HG03521 (cell line): ENCODE results near the gene ESYT2.
"Not testable (repeated sequence)": the region's sequence is repeated elsewhere in the genome, so short reads cannot be mapped to it uniquely, and the experiment has no call there.

Source experiments
- ATAC-seq: cut with Tn5 transposase; IDR thresholded peaks from one replicate; pipeline ENCODE4 v1.9.1; 2021; ENCODE audit warnings: mild to moderate bottlenecking, moderate library complexity; ENCODE audit not compliant: unreplicated experiment

ESYT2 gene

GRCh38 chr7:158700008-158700407, 129.3 kb downstream of the ESYT2 start:
- no peak for ATAC-seq

- ATAC-seq = no peak
These were observed 130.0 kb downstream of the ESYT2 start for GRCh38 chr7:158699341-158699740.

- no peak for ATAC-seq
These were observed 130.6 kb downstream of the ESYT2 start for GRCh38 chr7:158698657-158699195.

GRCh38 chr7:158697597-158697996, 131.7 kb downstream of the ESYT2 start:
- ATAC-seq = not testable (repeated sequence)

DNA sequence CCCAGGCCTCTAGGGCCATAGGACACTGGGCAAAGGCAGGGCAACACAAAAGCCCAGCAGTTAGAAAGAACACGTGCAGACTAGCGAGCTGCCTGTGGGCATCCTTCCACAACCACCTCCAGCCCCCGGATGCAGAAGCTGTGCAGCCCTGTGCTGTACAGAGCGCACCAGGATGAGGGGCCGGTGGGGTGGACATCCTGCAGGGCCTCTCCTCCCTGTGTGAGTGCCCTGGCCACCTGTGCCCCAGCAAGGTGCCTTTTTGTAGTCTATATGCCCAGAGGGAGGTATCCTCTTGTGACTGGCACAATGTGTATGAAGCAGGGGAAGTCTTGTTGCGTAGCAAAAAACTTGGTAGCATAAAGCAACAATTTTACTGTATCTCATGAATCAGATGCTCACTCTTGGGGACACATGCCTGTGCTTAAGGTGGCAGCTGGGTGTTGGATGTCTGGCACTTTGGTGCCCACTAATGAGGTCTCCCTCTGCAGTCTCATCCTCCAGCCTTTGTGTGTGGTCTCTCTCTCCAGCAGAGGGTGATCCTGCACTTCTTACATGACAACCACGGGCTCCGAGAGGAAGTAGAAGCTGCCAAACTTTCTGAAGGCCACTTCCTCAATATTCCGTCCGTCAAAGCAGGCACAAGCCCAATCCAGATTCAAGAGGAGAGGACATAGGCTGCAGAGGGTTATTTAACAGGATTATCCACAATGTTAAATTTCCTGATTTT, 133.4 kb downstream of the ESYT2 start:
- ATAC-seq = peak; percentile 54

- no peak for ATAC-seq
These were observed 134.3 kb downstream of the ESYT2 start for GRCh38 chr7:158695056-158695455.

- ATAC-seq = no peak
These were observed 134.7 kb downstream of the ESYT2 start for GRCh38 chr7:158694650-158695049.

- no peak for ATAC-seq
These were observed 139.8 kb downstream of the ESYT2 start for GRCh38 chr7:158689488-158689887.

DNA sequence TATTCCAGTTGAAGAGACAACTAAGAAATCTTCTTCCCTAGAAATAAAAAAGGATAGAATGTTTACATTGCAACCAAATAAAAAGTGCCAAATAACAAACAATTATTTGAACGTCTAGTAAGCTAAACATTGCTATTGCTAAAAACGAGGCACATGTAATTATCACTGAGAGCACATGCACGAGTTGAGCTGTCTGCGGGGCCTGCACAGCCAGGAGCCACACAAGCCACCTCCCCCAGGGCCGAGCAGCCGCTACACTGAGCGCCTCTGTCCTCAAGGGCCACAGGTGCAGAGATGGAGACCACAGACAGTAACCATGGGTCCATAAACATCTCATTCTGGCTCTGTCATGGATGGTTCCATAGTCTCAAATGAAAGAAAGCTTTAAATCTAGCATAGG, 141.9 kb downstream of the ESYT2 start:
- no peak for ATAC-seq

GRCh38 chr7:158685693-158686092, 143.6 kb downstream of the ESYT2 start:
- ATAC-seq = no peak

- no peak for ATAC-seq
These were observed 145.0 kb downstream of the ESYT2 start for GRCh38 chr7:158684329-158684728.

DNA sequence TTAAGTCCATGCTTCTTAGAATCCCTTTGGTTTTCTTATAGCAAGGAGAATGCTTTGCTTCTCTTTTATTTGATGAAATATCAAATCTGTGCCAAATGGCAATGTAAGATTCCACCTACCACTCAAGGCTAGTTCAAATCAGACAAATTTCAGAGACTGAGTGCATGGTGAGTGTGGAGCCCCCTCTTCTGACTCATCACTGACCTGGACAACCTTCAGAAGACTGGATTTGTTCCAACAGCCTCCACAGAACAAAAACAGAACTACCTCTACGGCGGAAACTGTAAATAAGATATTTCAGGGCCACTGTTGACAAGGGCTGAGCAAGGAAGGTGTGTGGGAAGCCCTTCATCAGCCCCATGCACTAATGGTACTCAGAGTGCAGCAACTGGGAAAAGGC, 145.8 kb downstream of the ESYT2 start:
- no peak for ATAC-seq

DNA sequence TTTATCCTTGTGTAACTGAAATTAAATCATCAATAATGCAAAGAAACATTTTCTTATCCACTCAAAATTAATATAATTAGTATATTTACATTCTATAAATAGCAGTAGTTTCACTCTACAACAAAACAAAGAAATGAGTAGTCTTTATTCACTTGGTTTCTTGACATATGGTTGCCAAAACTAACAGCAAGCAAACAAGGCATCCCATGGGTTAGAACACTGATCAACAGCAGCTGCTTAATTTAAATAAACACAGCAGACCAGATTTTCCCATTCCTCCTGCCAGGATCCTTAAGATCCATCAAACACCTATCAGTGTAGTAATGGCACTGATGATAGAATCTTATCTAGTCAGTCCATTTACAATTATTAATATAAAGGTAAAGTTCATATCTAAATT, 146.9 kb downstream of the ESYT2 start:
- ATAC-seq = no peak
